BLaER1 (cell line): ENCODE data around the gene ZNF784.

Source experiments
- H3K27ac ChIP-seq: shearing (Covaris generic); formaldehyde crosslinking; 2 replicates; pipeline ENCODE4 v1.8.1; 2022
- H3K27me3 ChIP-seq: shearing (Covaris generic); formaldehyde crosslinking; 2 replicates; pipeline ENCODE4 v1.8.1; 2022
- H3K36me3 ChIP-seq: shearing (Covaris generic); formaldehyde crosslinking; 2 replicates; pipeline ENCODE4 v1.8.1; 2022
- H3K4me1 ChIP-seq: shearing (Covaris generic); formaldehyde crosslinking; 2 replicates; pipeline ENCODE4 v1.8.1; 2022
- H3K4me2 ChIP-seq: shearing (Covaris generic); formaldehyde crosslinking; 2 replicates; pipeline ENCODE4 v1.8.1; 2022
- H3K4me3 ChIP-seq: shearing (Covaris generic); formaldehyde crosslinking; 2 replicates; pipeline ENCODE4 v1.8.1; 2022
- H3K9ac ChIP-seq: shearing (Covaris generic); formaldehyde crosslinking; 2 replicates; pipeline ENCODE4 v1.8.1; 2022
- H3K9me3 ChIP-seq: shearing (Covaris generic); formaldehyde crosslinking; 2 replicates; pipeline ENCODE4 v1.8.1; 2022
- H4K20me1 ChIP-seq: shearing (Covaris generic); formaldehyde crosslinking; 2 replicates; pipeline ENCODE4 v1.8.1; 2022
- Cebpa-rat ChIP-seq: shearing (Covaris generic); IDR thresholded peaks from 2 replicates; pipeline ENCODE4 v1.8.1; 2022

Gene ZNF784, protein sequence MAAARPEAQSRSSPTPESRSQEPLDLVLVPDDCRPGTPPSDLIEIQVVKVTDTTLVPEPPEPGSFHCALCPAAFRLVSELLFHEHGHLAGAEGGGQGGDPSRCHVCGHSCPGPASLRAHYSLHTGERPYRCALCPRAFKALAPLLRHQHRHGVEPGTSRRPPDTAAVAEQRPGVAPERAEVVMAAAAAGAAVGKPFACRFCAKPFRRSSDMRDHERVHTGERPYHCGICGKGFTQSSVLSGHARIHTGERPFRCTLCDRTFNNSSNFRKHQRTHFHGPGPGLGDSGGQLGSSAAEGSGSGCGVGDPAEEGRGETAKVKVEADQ

DNA sequence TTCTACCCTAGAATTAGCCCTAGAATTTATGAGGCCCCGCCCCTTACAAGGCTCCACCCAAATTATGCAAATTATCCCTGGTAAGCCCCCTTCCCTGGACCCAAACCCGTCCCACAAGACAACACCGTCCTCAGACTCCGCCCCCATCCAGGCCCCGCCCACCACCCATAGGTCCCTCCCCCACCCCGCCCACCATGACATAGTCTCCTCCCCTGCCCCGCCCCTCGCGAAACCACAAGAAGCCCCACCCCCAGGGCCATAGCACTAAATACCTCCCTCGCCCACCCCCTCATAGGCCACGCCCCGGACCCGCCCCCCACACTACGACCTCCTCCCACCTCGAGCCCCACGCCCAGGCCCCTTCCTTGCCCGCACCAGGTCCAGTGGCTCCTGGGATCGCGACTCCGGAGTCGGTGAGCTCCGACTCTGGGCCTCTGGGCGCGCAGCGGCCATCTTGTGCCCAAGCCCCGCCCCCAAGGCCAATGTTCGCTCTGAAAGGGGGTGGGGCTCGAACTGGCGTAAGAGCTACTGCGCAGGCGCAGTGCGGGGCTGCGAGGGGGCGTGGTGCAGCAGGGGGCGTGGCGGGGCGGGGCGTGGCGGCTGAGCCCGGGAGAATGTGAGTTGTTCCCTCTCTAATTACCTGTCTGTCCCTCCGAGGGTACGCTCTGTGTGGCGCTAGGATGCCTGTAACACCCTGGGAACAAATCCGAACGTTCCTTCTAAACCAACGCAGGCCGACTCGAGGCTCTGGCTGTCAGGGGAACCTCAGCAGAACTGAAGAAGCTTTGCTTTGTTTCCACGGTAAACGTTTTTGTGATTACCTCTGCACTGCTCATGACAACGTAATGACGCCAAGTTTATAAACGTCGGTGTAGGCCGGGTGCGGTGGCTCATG is at the start of gene ZNF784:
ZNF784 (minus strand) TSS at position 458 of the 895 bp plus-strand sequence; CDS start at position 453, 5 bp downstream.
- Histone ChIP-seq H3K9ac (peak within 1 kb of the TSS; percentile 79; the same call in 1 of the 2 replicates), H3K27ac (peak within 1 kb of the TSS; percentile 80; the same call in 1 of the 2 replicates), H3K4me1 (peaks cover 43% of the 10 kb centered on the region), H4K20me1 (0 out of 2 replicates have a peak, but pooled peaks cover 20% of the 10 kb centered on the region), H3K4me2 (peak within 1 kb of the TSS; percentile 79), H3K4me3 (peak within 1 kb of the TSS; percentile 63), H3K36me3 (peaks cover 30% of the 10 kb centered on the region), H3K27me3 (no peaks in the 10 kb centered on the region), H3K9me3 (no peaks in the 10 kb centered on the region)
- no peak for TF ChIP-seq Cebpa-rat

DNA sequence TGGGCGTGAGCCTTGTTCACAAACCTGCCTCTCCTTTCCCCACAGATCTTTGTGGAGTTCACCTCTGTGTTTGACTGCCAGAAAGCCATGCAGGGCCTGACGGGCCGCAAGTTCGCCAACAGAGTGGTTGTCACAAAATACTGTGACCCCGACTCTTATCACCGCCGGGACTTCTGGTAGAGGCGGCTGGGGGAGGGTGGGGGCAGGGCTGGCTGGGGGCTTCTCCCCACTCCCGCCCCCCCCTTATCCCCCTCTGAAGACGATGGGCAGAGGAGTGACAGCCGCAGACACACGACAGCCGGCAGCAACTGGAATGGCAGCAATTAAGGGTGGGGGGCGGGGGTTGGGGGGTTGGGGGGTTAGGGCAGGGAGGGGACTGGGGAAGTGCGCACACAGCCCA is 49.5 kb upstream of the ZNF784 start:
- no peaks in the 10 kb centered on the region for H3K27me3 ChIP-seq
- H3K27ac ChIP-seq = no peak overlapping the region
- no peaks in the 10 kb centered on the region for H3K9me3 ChIP-seq
- H4K20me1 ChIP-seq = peaks cover 94% of the 10 kb centered on the region
- H3K4me3 ChIP-seq = no peak overlapping the region
- no peak for TF ChIP-seq Cebpa-rat
- peak overlapping the region; percentile 17; the same call in 1 of the 2 replicates for H3K4me2 ChIP-seq
- peaks cover 70% of the 10 kb centered on the region for H3K4me1 ChIP-seq
- no peak overlapping the region for H3K9ac ChIP-seq
- peaks cover 52% of the 10 kb centered on the region for H3K36me3 ChIP-seq

DNA sequence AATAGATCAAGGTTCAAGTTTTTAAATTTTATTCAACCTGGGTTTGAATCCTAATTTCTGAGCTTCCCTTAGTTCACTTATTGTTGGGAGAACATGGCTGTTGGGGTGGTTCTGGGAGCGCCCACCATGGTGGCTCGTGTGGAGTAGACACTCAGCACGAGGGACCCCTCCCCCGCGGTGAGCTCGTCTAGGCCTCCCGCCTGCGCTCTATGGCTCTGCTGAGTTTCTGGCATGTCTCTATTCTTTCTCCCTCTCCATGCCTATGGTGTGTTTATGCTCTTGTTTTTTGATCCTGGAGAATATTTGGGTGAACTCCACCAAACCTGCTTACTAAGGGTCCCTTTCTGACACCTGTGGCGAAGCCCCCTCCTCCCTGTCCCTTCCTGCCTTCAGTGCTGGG is 49.1 kb upstream of the ZNF784 start:
- peaks cover 65% of the 10 kb centered on the region for H3K4me1 ChIP-seq
- H3K9me3 ChIP-seq = no peaks in the 10 kb centered on the region
- H3K27me3 ChIP-seq = no peaks in the 10 kb centered on the region
- H3K4me2 ChIP-seq = peak overlapping the region; percentile 17; the same call in 1 of the 2 replicates
- peaks cover 94% of the 10 kb centered on the region for H4K20me1 ChIP-seq
- no peak overlapping the region for H3K4me3 ChIP-seq
- H3K9ac ChIP-seq = no peak overlapping the region
- H3K36me3 ChIP-seq = peaks cover 52% of the 10 kb centered on the region
- no peak for TF ChIP-seq Cebpa-rat
- H3K27ac ChIP-seq = no peak overlapping the region

DNA sequence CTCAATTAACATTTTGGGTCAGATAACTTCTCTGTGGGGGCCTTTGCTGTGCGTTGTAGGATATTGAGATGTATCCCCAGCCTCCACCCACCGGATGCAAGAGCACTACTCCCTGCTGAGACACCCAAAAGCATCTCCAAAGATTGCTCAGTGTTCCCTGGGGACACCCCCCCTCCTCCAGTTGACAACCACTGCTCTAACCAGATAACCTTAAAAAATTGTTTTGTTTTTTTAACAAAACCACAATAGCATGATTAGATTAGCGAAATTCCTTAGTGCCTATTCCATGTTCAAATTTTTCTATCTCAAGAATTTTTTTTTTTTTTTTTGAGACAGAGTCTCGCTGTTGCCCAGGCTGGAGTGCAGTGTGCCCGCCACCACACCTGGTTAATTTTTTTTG is 48.1 kb upstream of the ZNF784 start:
- TF ChIP-seq Cebpa-rat = no peak
- H3K4me1 ChIP-seq = peaks cover 55% of the 10 kb centered on the region
- peaks cover 61% of the 10 kb centered on the region for H3K36me3 ChIP-seq
- no peak overlapping the region for H3K4me3 ChIP-seq
- H3K27me3 ChIP-seq = no peaks in the 10 kb centered on the region
- peak overlapping the region; percentile 43 for H3K4me2 ChIP-seq
- H4K20me1 ChIP-seq = peaks cover 94% of the 10 kb centered on the region
- H3K27ac ChIP-seq = no peak overlapping the region
- no peak overlapping the region for H3K9ac ChIP-seq
- H3K9me3 ChIP-seq = no peaks in the 10 kb centered on the region

DNA sequence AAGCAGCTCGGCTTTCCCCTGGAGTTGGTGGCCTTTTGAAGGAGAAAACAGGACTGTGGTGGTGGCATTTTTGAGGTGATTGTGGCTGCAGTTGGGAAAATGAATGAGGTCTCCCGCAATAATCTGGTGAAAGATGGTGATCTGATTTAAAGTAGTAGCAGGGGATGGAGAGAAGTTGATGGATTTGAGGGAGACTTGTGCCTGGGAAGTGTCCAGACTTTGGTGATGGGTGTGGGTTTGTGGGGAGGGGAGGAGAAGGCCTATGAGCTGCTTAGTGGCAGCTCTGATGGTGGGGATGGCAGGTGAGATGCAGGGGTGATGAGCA is 46.6 kb upstream of the ZNF784 start:
- H3K36me3 ChIP-seq = peaks cover 75% of the 10 kb centered on the region

DNA sequence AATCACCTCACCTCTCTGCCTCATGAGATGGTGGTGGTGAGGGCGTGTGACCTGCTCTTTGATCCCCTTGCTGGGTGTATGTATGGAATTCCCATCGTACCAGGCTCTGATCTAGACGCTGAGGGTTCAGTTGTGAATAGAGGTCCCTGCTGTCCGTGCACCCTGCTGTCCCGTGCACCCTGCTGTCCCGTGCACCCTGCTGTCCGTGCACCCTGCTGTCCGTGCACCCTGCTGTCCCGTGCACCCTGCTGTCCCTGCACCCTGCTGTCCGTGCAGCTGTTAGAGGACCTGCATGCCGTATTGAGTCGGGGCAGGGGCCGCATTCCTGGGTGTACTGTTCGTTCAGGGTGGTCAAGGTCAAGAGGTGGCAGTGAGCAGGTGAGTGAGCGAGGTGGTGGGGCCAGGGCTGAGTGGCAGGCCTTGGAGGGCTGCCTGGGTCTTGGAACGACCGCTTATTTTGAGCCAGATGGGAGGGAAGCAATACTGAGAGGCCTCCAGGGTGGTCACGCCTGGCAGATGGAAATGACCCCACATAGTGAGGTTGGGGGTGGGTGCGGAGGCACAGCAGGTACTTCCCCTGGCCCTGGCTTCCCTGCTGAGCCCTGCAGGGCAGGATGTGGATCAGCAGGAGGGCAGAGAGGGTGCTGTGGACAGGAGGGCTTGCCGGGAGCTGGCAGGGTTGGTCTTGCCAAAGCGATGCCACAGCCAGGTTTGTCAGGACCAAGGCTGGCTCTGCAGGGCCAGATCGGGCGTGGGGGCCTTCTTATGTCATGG is 46.1 kb upstream of the ZNF784 start:
- no peak overlapping the region for H3K27ac ChIP-seq
- peaks cover 80% of the 10 kb centered on the region for H3K36me3 ChIP-seq
- no peak overlapping the region; the same call in 1 of the 2 replicates for H3K4me2 ChIP-seq

More for the DNA sequence above, 46.6 kb upstream of the ZNF784 start:
- Histone ChIP-seq H3K4me1 (peaks cover 41% of the 10 kb centered on the region), H3K4me3 (no peak overlapping the region), H3K9me3 (no peaks in the 10 kb centered on the region), H3K4me2 (peak overlapping the region; percentile 3; the same call in 1 of the 2 replicates), H4K20me1 (peaks cover 94% of the 10 kb centered on the region), H3K27me3 (no peaks in the 10 kb centered on the region), H3K27ac (no peak overlapping the region), H3K9ac (no peak overlapping the region)
- TF ChIP-seq Cebpa-rat = no peak

DNA sequence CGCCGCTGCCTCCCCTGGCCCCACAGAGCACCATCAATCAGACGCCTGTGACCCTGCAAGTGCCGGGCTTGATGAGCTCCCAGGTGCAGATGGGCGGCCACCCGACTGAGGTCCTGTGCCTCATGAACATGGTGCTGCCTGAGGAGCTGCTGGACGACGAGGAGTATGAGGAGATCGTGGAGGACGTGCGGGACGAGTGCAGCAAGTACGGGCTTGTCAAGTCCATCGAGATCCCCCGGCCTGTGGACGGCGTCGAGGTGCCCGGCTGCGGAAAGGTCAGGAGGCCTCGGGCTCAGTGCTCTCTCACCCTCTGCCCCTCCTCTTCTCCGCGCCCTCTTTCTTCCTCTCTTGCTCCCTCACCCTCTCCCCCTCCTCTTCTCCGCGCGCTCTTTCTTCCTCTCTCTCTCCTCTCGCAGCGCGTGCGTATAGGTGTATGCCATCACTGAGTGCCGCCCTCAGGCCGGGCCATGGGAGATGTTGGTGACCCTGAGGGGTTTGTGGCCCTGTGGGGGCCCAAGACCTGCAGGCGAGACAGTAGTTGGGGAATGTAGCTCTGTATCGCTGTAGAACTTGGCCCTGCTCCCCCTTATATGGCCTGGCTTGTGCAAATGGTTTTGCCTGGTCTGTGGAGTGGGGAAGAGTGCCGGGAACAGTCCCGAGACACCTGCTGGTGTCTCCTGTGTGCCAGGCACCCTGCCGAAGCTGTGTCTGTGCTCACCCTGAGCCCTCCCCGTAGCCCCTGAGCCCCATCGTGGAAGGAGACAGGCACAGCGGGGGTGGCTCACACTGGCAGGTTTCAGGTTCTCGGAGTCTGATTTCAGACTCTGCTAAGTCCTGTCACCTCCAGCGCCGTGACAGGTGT is 45.3 kb upstream of the ZNF784 start:
- Histone ChIP-seq H4K20me1 (peaks cover 98% of the 10 kb centered on the region), H3K9ac (no peak overlapping the region), H3K27me3 (no peaks in the 10 kb centered on the region), H3K27ac (no peak overlapping the region), H3K4me1 (peaks cover 36% of the 10 kb centered on the region), H3K9me3 (no peaks in the 10 kb centered on the region), H3K4me3 (no peak overlapping the region), H3K36me3 (peaks cover 88% of the 10 kb centered on the region), H3K4me2 (no peak overlapping the region)
- no peak for TF ChIP-seq Cebpa-rat

More for the DNA sequence above, 46.1 kb upstream of the ZNF784 start:
- Histone ChIP-seq H3K27me3 (no peaks in the 10 kb centered on the region), H3K9me3 (no peaks in the 10 kb centered on the region), H3K9ac (no peak overlapping the region), H3K4me3 (no peak overlapping the region), H3K4me1 (peaks cover 37% of the 10 kb centered on the region), H4K20me1 (peaks cover 94% of the 10 kb centered on the region)
- TF ChIP-seq Cebpa-rat = no peak

DNA sequence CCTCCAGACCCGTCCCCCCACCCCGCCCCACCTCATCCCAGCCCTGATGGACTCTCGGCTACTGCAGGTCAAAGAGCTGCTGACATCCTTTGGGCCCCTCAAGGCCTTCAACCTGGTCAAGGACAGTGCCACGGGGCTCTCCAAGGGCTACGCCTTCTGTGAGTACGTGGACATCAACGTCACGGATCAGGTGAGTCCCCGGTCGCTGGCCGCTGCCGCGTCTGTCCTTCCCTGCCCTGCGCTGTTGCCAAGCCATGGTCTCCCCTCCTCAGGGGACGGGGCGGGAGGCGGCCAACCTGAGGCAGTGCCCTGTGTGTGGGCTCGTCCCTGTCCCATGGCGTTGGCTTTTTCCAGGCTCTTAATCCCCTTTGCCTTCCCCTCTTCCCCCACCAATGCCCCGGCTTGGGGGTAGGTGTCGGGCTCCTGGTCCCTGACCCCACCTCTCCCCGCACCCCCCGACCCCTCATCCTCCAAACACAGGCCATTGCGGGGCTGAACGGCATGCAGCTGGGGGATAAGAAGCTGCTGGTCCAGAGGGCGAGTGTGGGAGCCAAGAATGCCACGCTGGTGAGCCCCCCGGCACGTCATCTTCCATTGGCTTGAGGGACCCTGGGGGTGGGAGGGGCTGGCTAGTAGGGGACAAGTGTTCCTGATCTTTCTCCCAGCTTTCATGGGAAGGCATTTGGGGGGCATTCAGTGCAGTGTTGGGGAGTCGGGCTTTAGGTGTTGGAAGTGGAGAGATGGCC is 44.4 kb upstream of the ZNF784 start:
- Histone ChIP-seq H3K4me2 (no peak overlapping the region), H3K4me3 (no peak overlapping the region), H3K9me3 (no peaks in the 10 kb centered on the region), H3K27me3 (no peaks in the 10 kb centered on the region), H3K4me1 (peaks cover 31% of the 10 kb centered on the region), H4K20me1 (peaks cover 100% of the 10 kb centered on the region), H3K9ac (no peak overlapping the region), H3K27ac (no peak overlapping the region), H3K36me3 (peaks cover 97% of the 10 kb centered on the region)
- no peak for TF ChIP-seq Cebpa-rat
